ENCODE data around the gene CDH5.

GRCh38 chr16:66382171-66382965 is 15.9 kb downstream of the CDH5 start:
- TF ChIP-seq CTCF (IDR thresholded peaks at IDR 0.05) (no peak), EP300 (IDR thresholded peaks at IDR 0.05) (no peak), POLR2A (IDR thresholded peaks at IDR 0.05) (no peak)
